Body of pancreas (tissue), 4 donors: ENCODE results near the gene ABCG5. TPM values are rescaled to one million over a fixed set of nuclear protein-coding genes. Genes with fewer than 3 reads are reported as not detected.

Experiments used
- ATAC-seq: fragments of 150-250 bp; one replicate; pipeline ENCODE4 v1.9.1; 2016
- DNase-seq, 4 donors: peaks; one replicate each; pipeline ENCODE4 v3.0.0-alpha.2; 2019
- H3K27ac ChIP-seq, 4 donors: fragments of 200-600 bp; sonication (generic); 1 replicate in 3 of 4; 2 replicates in 1 of 4; pipeline versions ENCODE4 v1.5.1 to v1.6.1; 2016 to 2019; ENCODE audit warnings: mild to moderate bottlenecking in 1 of 4, mixed read lengths in 1 of 4, moderate library complexity in 1 of 4
- H3K27me3 ChIP-seq, 2 donors: fragments of 200-600 bp; sonication (generic); one replicate each; pipeline ENCODE4 v1.6.0; 2016; ENCODE audit warnings: mild to moderate bottlenecking in 1 of 2
- H3K36me3 ChIP-seq, 2 donors: fragments of 200-600 bp; sonication (generic); replicated peaks in 1 of 2; 2 replicates each; pipeline ENCODE4 v1.5.1; 2016; ENCODE audit warnings: low read depth in 2 of 2; ENCODE audit not compliant: insufficient read depth in 1 of 2
- H3K4me1 ChIP-seq: fragments of 200-600 bp; sonication (generic); one replicate; pipeline ENCODE4 v1.6.0; 2016
- H3K4me3 ChIP-seq, 2 donors: fragments of 200-600 bp; sonication (generic); 1 replicate in 1 of 2; 2 replicates in 1 of 2; pipeline ENCODE4 v1.5.1; 2016 to 2019
- H3K9me3 ChIP-seq, 3 donors: fragments of 200-600 bp; sonication (generic); 1 replicate in 2 of 3; 2 replicates in 1 of 3; pipeline ENCODE4 v1.5.1; 2016
- CTCF ChIP-seq, 7 experiments: fragments of 450-650 bp in 4 of 7; fragments of 200-600 bp in 3 of 7; sonication (generic) in 3 of 7; IDR thresholded peaks; one replicate each; pipeline ENCODE4 v1.5.1; 2016 to 2019; ENCODE audit warnings: antibody characterized with exemption in 7 of 7
- POLR2A ChIP-seq, 3 donors: fragments of 450-650 bp; IDR thresholded peaks; one replicate each; pipeline ENCODE4 v1.6.1; 2016; ENCODE audit warnings: antibody characterized with exemption in 3 of 3, mild to moderate bottlenecking in 2 of 3
- WGBS, 2 donors: methylation state at CpG; one replicate each; pipeline ENCODE4 v1.1.5; 2017; 5-methylcytosine and 5-hydroxymethylcytosine counted together
- intact Hi-C: fragments of 100-400 bp; cut with DNase I; formaldehyde crosslinking; loops from one replicate; pipeline ENCODE4 v1.15.1; 2023
- total RNA-seq, 2 donors: library from RNA; depleted of rRNA; stranded (reverse); fragments of >200 nt; gene quantifications; one replicate each; pipeline ENCODE4 v1.1.0, GENCODE V29; 2016

The ABCG5 gene
- total RNA-seq, 2 donors from 2014 or later, result not detected

GRCh38 chr2:43880952-43881351 is 42.3 kb upstream of the ABCG5 start:
- intact Hi-C loops, result no loop called here
- ATAC-seq (no peak), DNase-seq (no peak)
- H3K27ac ChIP-seq, result no peak overlapping the region
- H3K4me3 ChIP-seq, result no peak overlapping the region
- no peak for TF ChIP-seq POLR2A (IDR thresholded peaks at IDR 0.05)
- TF ChIP-seq CTCF (IDR thresholded peaks at IDR 0.05), result no peak
- no peaks in the 10 kb centered on the region for H3K9me3 ChIP-seq
- peaks cover 0 to 6% of the 10 kb centered on the region in 2 donors for H3K27me3 ChIP-seq
- no peaks in the 10 kb centered on the region for H3K36me3 ChIP-seq
- H3K4me1 ChIP-seq, result peaks cover 48% of the 10 kb centered on the region
- WGBS, 2 donors, result 65 to 82% methylated on average over 4 to 5 of the region's 5 CpGs

- intact Hi-C loops, result no loop called here
- WGBS, 2 donors, result 79 to 81% methylated on average over 9 of the region's 9 CpGs
- Histone ChIP-seq H3K4me1 (peaks cover 43% of the 10 kb centered on the region), H3K36me3 (no peaks in the 10 kb centered on the region), H3K9me3 (no peaks in the 10 kb centered on the region), H3K27me3 (peaks cover 0 to 6% of the 10 kb centered on the region in 2 donors), H3K27ac (no peak overlapping the region), H3K4me3 (no peak overlapping the region)
- DNase-seq (no peak), ATAC-seq (no peak)
- TF ChIP-seq CTCF (IDR thresholded peaks at IDR 0.05) (no peak), POLR2A (IDR thresholded peaks at IDR 0.05) (no peak)
Measured at GRCh38 chr2:43880471-43880870, 41.8 kb upstream of the ABCG5 start.

- no peak for DNase-seq
- Histone ChIP-seq H3K9me3 (no peaks in the 10 kb centered on the region), H3K4me1 (peaks cover 32% of the 10 kb centered on the region), H3K4me3 (no peak overlapping the region), H3K27ac (no peak overlapping the region), H3K27me3 (peaks cover 0 to 6% of the 10 kb centered on the region in 2 donors), H3K36me3 (no peaks in the 10 kb centered on the region)
- no peak for TF ChIP-seq CTCF (IDR thresholded peaks at IDR 0.05)
- intact Hi-C loops, result no loop called here
- no peak for ATAC-seq
- 81 to 85% methylated on average over 5 of the region's 5 CpGs for WGBS, 2 donors
Measured at GRCh38 chr2:43879261-43879660, 40.6 kb upstream of the ABCG5 start.

GRCh38 chr2:43877782-43878464 is 39.3 kb upstream of the ABCG5 start:
- Histone ChIP-seq H3K9me3 (no peaks in the 10 kb centered on the region), H3K27me3 (peaks cover 0 to 6% of the 10 kb centered on the region in 2 donors), H3K4me1 (peaks cover 24% of the 10 kb centered on the region), H3K4me3 (no peak overlapping the region), H3K27ac (no peak overlapping the region), H3K36me3 (no peaks in the 10 kb centered on the region)
- peak; percentile 77 to 85 (median 81) for DNase-seq
- 20 to 23% methylated on average over 16 of the region's 16 CpGs for WGBS, 2 donors
- TF ChIP-seq POLR2A (IDR thresholded peaks at IDR 0.05), result no peak
- TF ChIP-seq CTCF (IDR thresholded peaks at IDR 0.05), result peak; percentile 87 to 99 (median 96)
- peak; percentile 87 for ATAC-seq
- intact Hi-C loops, result no loop called here
